SU-DHL-6 (cell line): ENCODE results near the gene HRH2.

Source experiments
- H2AFZ ChIP-seq: fragments of 200-600 bp; sonication (generic); 2 replicates; pipeline ENCODE4 v1.6.1; 2014; ENCODE audit warnings: low read depth, mild to moderate bottlenecking, moderate library complexity, mixed read lengths, antibody characterized with exemption, low read length; ENCODE audit not compliant: severe bottlenecking
- H3F3A ChIP-seq: fragments of 200-600 bp; shearing (Covaris generic); 2 replicates; pipeline ENCODE4 v1.6.0; 2016; ENCODE audit warnings: antibody characterized with exemption, mild to moderate bottlenecking; ENCODE audit not compliant: insufficient read depth
- H3K27ac ChIP-seq: fragments of 200-600 bp; sonication (generic); 2 replicates; pipeline ENCODE4 v1.5.1; 2016; ENCODE audit warnings: low read depth, mild to moderate bottlenecking, low read length, moderate library complexity, mixed read lengths
- H3K27me3 ChIP-seq: fragments of 200-600 bp; sonication (generic), shearing (Covaris generic); 2 replicates; pipeline ENCODE4 v1.6.0; 2014; ENCODE audit warnings: mild to moderate bottlenecking, low read length
- H3K36me3 ChIP-seq: fragments of 200-600 bp; sonication (generic); 2 replicates; pipeline ENCODE4 v1.6.1; 2014; ENCODE audit warnings: mild to moderate bottlenecking, low read length, mixed read lengths
- H3K4me2 ChIP-seq: fragments of 300-600, 200-600 bp; shearing (Covaris generic), sonication (generic); 2 replicates; pipeline ENCODE4 v1.6.0; 2014; ENCODE audit warnings: low read length, low read depth, mild to moderate bottlenecking; ENCODE audit not compliant: poor library complexity, severe bottlenecking
- H3K4me3 ChIP-seq: fragments of 200-600 bp; sonication (generic); 2 replicates; pipeline ENCODE4 v1.5.1; 2014; ENCODE audit warnings: antibody characterized with exemption, low read length, mild to moderate bottlenecking, mixed read lengths; ENCODE audit not compliant: insufficient read depth, poor library complexity, severe bottlenecking
- H3K79me2 ChIP-seq: fragments of 200-600 bp; sonication (generic); 2 replicates; pipeline ENCODE4 v1.6.1; 2014; ENCODE audit warnings: mild to moderate bottlenecking, low read length, moderate library complexity; ENCODE audit not compliant: insufficient read depth
- H3K9ac ChIP-seq: fragments of 200-600 bp; sonication (generic); 2 replicates; pipeline ENCODE4 v1.7.0; 2014; ENCODE audit warnings: mild to moderate bottlenecking, low read length
- H3K9me2 ChIP-seq: fragments of 200-600 bp; sonication (generic); replicated peaks from 2 replicates; pipeline ENCODE4 v1.6.1; 2014; ENCODE audit warnings: low read length; ENCODE audit not compliant: insufficient read depth
- H3K9me3 ChIP-seq: fragments of 200-600 bp; sonication (generic); 2 replicates; pipeline ENCODE4 v1.6.1; 2014; ENCODE audit warnings: low read length, mixed read lengths; ENCODE audit not compliant: insufficient read depth
- H4K20me1 ChIP-seq: fragments of 200-600 bp; sonication (generic); 2 replicates; pipeline ENCODE4 v1.6.1; 2014; ENCODE audit warnings: low read depth, mild to moderate bottlenecking, antibody characterized with exemption, low read length, moderate library complexity, mixed read lengths
- CTCF ChIP-seq: fragments of 200-600 bp; sonication (generic); IDR thresholded peaks from one replicate; pipeline ENCODE4 v1.5.1; 2017; ENCODE audit warnings: antibody characterized with exemption, mild to moderate bottlenecking, low read length, moderate library complexity; ENCODE audit not compliant: insufficient read depth, poor library complexity, severe bottlenecking
- EZH2phosphoT487 ChIP-seq: fragments of 200-600 bp; sonication (generic), shearing (Covaris generic); conservative IDR thresholded peaks from 2 replicates; pipeline ENCODE4 v1.6.1; 2018; ENCODE audit warnings: mild to moderate bottlenecking, antibody characterized with exemption, low read length, moderate library complexity, mixed read lengths

The HRH2 gene

GRCh38 chr5:175696139-175696854 is 38.4 kb downstream of the HRH2 start:
- H3K9me2 ChIP-seq, result no peaks in the 10 kb centered on the region
- TF ChIP-seq CTCF (peak; percentile 76), EZH2phosphoT487 (no peak)
- H3K27me3 ChIP-seq, result no peaks in the 10 kb centered on the region
- no peaks in the 10 kb centered on the region for H3F3A ChIP-seq
- H2AFZ ChIP-seq, result no peak overlapping the region
- no peaks in the 10 kb centered on the region for H3K79me2 ChIP-seq
- H4K20me1 ChIP-seq, result no peaks in the 10 kb centered on the region
- no peak overlapping the region for H3K4me3 ChIP-seq
- H3K36me3 ChIP-seq, result no peaks in the 10 kb centered on the region
- no peak overlapping the region for H3K27ac ChIP-seq
- H3K9ac ChIP-seq, result no peak overlapping the region
- no peak overlapping the region for H3K4me2 ChIP-seq
- no peaks in the 10 kb centered on the region for H3K9me3 ChIP-seq

- Histone ChIP-seq H3K4me3 (no peak overlapping the region), H3K36me3 (no peaks in the 10 kb centered on the region), H3K4me2 (no peak overlapping the region)
Observed at GRCh38 chr5:175696855-175697198, 39.0 kb downstream of the HRH2 start.

GRCh38 chr5:175697846-175698245 is 40.0 kb downstream of the HRH2 start:
- Histone ChIP-seq H3K79me2 (no peaks in the 10 kb centered on the region), H3K36me3 (no peaks in the 10 kb centered on the region), H3K27me3 (no peaks in the 10 kb centered on the region), H3K9me3 (no peaks in the 10 kb centered on the region), H3K4me3 (no peak overlapping the region), H3K9ac (no peak overlapping the region), H2AFZ (no peak overlapping the region), H3K27ac (no peak overlapping the region), H3K9me2 (no peaks in the 10 kb centered on the region), H4K20me1 (no peaks in the 10 kb centered on the region), H3K4me2 (no peak overlapping the region), H3F3A (no peaks in the 10 kb centered on the region)
- TF ChIP-seq EZH2phosphoT487, result no peak
- TF ChIP-seq CTCF, result no peak

More at GRCh38 chr5:175696855-175697198, 39.0 kb downstream of the HRH2 start:
- Histone ChIP-seq H3K27me3 (no peaks in the 10 kb centered on the region), H3K9me3 (no peaks in the 10 kb centered on the region), H2AFZ (no peak overlapping the region), H3F3A (no peaks in the 10 kb centered on the region), H3K9ac (no peak overlapping the region), H3K9me2 (no peaks in the 10 kb centered on the region), H3K27ac (no peak overlapping the region), H3K79me2 (no peaks in the 10 kb centered on the region), H4K20me1 (no peaks in the 10 kb centered on the region)
- TF ChIP-seq EZH2phosphoT487 (no peak), CTCF (no peak)
